Transverse colon (tissue), 4 donors: ENCODE measurements around the gene DESI1. TPM values are rescaled to one million over a fixed set of nuclear protein-coding genes. Genes with fewer than 3 reads are reported as not detected.

Experiments used
- DNase-seq: peaks from one replicate; pipeline ENCODE4 v3.0.0-alpha.2; 2019
- H3K27ac ChIP-seq, 4 donors: fragments of 200-600 bp; sonication (generic); 2 replicates each; pipeline ENCODE4 v1.5.1; 2016 to 2018; ENCODE audit warnings: inconsistent platforms in 4 of 4
- H3K27me3 ChIP-seq: fragments of 200-600 bp; sonication (generic); 2 replicates; pipeline ENCODE4 v1.5.1; 2017; ENCODE audit warnings: inconsistent platforms
- H3K36me3 ChIP-seq, 4 donors: fragments of 200-600 bp; sonication (generic); 2 replicates each; pipeline ENCODE4 v1.5.1; 2017 to 2019; ENCODE audit warnings: inconsistent platforms in 4 of 4
- H3K4me1 ChIP-seq, 4 donors: fragments of 200-600 bp; sonication (generic); 2 replicates each; pipeline ENCODE4 v1.5.1; 2017 to 2020; ENCODE audit warnings: inconsistent platforms in 4 of 4
- H3K4me3 ChIP-seq, 4 donors: fragments of 200-600 bp; sonication (generic); 1 replicate in 1 of 4; 2 replicates in 3 of 4; pipeline versions ENCODE4 v1.5.1 to v1.6.1; 2017 to 2019; ENCODE audit warnings: inconsistent platforms in 4 of 4
- H3K9me3 ChIP-seq, 2 donors: fragments of 200-600 bp; sonication (generic); 2 replicates each; pipeline ENCODE4 v1.5.1; 2017 to 2019; ENCODE audit warnings: inconsistent platforms in 2 of 2
- CTCF ChIP-seq, 5 experiments: fragments of 200-600 bp in 3 of 5; fragments of 450-650 bp in 2 of 5; sonication (generic) in 3 of 5; IDR thresholded peaks; 1 replicate in 2 of 5; 2 replicates in 3 of 5; pipeline ENCODE4 v1.5.1; 2016 to 2017; ENCODE audit warnings: antibody characterized with exemption in 5 of 5, inconsistent platforms in 3 of 5, mild to moderate bottlenecking in 2 of 5, moderate library complexity in 1 of 5
- EP300 ChIP-seq: sonication (generic); formaldehyde crosslinking; IDR thresholded peaks from one replicate; pipeline ENCODE4 v1.6.1; 2017; ENCODE audit warnings: antibody characterized with exemption, low read depth
- POLR2A ChIP-seq: fragments of 450-650 bp; IDR thresholded peaks from one replicate; pipeline ENCODE4 v1.6.1; 2016; ENCODE audit warnings: antibody characterized with exemption, mild to moderate bottlenecking, moderate library complexity
- POLR2AphosphoS5 ChIP-seq, 3 donors: sonication (generic); formaldehyde crosslinking; IDR thresholded peaks; one replicate each; pipeline ENCODE4 v1.6.1; 2016; ENCODE audit warnings: antibody characterized with exemption in 3 of 3
- WGBS, 2 donors: methylation state at CpG; one replicate each; pipeline ENCODE4 v1.1.5; 2018; ENCODE audit warnings: low coverage in 1 of 2; 5-methylcytosine and 5-hydroxymethylcytosine counted together
- in situ Hi-C, 4 donors: fragments of 200-750 bp; cut with MboI; loops; one replicate each; pipeline versions ENCODE4 v1.15.0 to v1.15.1; 2017; ENCODE audit warnings: low sequenced_read_pairs in 3 of 4, low pct_ligation_motif_present in 1 of 4, low pct_unique_long_range_greater_than_20kb in 1 of 4
- intact Hi-C: fragments of 100-400 bp; cut with DNase I; formaldehyde crosslinking; loops from one replicate; pipeline ENCODE4 v1.15.1; 2023; ENCODE audit warnings: low total_unique reads
- total RNA-seq, 4 donors: library from RNA; depleted of rRNA; stranded (reverse); fragments of >200 nt; gene quantifications; one replicate each; pipeline ENCODE4 v1.1.0, GENCODE V29; 2016

Gene DESI1
- total RNA-seq, 4 donors from 2014 or later: 13.5 to 27.6 (median 16.8) TPM

GRCh38 chr22:41661713-41662112 lies 40.9 kb upstream of the DESI1 start:
- 93 to 95% methylated on average over 2 of the region's 2 CpGs for WGBS, 2 donors
- Histone ChIP-seq H3K9me3 (no peaks in the 10 kb centered on the region), H3K27ac (no peak overlapping the region), H3K4me3 (no peak overlapping the region), H3K36me3 (peaks cover 0 to 74% (median 31%) of the 10 kb centered on the region in 4 donors), H3K27me3 (no peaks in the 10 kb centered on the region), H3K4me1 (peaks cover 0 to 5% (median 2%) of the 10 kb centered on the region in 4 donors)
- no peak for TF ChIP-seq POLR2AphosphoS5 (IDR thresholded peaks at IDR 0.05)
- TF ChIP-seq CTCF (IDR thresholded peaks at IDR 0.05): no peak
- TF ChIP-seq EP300: no peak
- no peak for TF ChIP-seq POLR2A
- intact Hi-C loops (no loop called here), in situ Hi-C loops (no loop called here)
- no peak for DNase-seq

DNA sequence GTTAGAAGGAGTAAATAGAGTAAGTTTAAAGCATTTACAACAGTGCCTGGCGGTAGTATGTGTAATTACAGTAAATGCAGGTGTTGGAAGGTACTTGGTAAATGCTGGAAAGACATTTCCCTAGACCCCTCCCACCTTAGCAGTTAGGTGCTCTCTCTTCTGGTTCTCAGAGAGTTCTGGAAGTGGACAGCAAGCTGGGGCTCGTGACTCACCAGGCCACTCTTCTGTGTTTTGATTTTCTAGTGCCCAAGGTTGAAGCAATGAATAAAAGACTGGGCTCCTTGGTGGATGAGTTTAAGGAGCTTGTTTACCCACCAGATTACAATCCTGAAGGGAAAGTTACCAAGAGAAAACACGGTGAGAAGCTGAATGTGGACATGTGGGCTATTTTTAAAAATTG lies 40.2 kb upstream of the DESI1 start:
- in situ Hi-C loops: no loop called here
- DNase-seq: no peak
- Histone ChIP-seq H3K27me3 (no peaks in the 10 kb centered on the region), H3K4me3 (no peak overlapping the region), H3K36me3 (peaks cover 0 to 80% (median 33%) of the 10 kb centered on the region in 4 donors), H3K4me1 (no peaks in the 10 kb centered on the region), H3K9me3 (no peaks in the 10 kb centered on the region), H3K27ac (no peak overlapping the region)
- no peak for TF ChIP-seq CTCF (IDR thresholded peaks at IDR 0.05)
- TF ChIP-seq EP300: no peak
- no peak for TF ChIP-seq POLR2A
- no peak for TF ChIP-seq POLR2AphosphoS5 (IDR thresholded peaks at IDR 0.05)
- WGBS, 2 donors: 92 to 93% methylated on average over 2 to 3 of the region's 3 CpGs
- intact Hi-C loops: no loop called here

DNA sequence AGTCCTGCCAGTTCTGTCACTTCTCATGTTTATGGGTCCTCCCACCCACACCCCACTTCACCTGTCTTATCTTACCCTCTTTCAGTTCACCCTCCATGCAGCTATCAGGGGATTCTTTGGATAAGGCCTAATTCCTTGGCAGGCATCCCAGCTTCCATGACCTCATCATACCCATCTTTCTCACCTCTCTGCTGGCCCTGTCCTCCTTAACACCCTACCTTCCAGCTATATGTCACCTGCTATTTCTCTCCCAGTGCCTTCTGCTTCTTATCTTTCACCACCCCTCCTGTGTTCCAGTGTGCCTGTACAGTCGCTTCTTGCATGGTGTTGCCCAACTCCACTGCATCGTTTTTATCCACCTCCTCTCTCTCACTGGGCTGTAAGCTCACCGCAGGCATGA lies 39.6 kb upstream of the DESI1 start:
- H3K9me3 ChIP-seq: no peaks in the 10 kb centered on the region
- TF ChIP-seq CTCF (IDR thresholded peaks at IDR 0.05): no peak
- TF ChIP-seq POLR2A: no peak
- TF ChIP-seq POLR2AphosphoS5 (IDR thresholded peaks at IDR 0.05): no peak
- TF ChIP-seq EP300: no peak
- no peak overlapping the region for H3K4me3 ChIP-seq
- in situ Hi-C loops (no loop called here), intact Hi-C loops (no loop called here)
- no peak overlapping the region for H3K27ac ChIP-seq
- WGBS, 2 donors: 74 to 90% methylated on average over 3 of the region's 3 CpGs
- H3K36me3 ChIP-seq: peaks cover 0 to 86% (median 36%) of the 10 kb centered on the region in 4 donors
- H3K27me3 ChIP-seq: no peaks in the 10 kb centered on the region
- no peak for DNase-seq
- H3K4me1 ChIP-seq: no peaks in the 10 kb centered on the region

GRCh38 chr22:41659941-41660340 lies 39.1 kb upstream of the DESI1 start:
- Histone ChIP-seq H3K27ac (no peak overlapping the region), H3K9me3 (no peaks in the 10 kb centered on the region), H3K4me3 (no peak overlapping the region), H3K36me3 (peaks cover 0 to 86% (median 39%) of the 10 kb centered on the region in 4 donors), H3K4me1 (no peaks in the 10 kb centered on the region), H3K27me3 (no peaks in the 10 kb centered on the region)
- in situ Hi-C loops (no loop called here), intact Hi-C loops (no loop called here)
- no peak for TF ChIP-seq CTCF (IDR thresholded peaks at IDR 0.05)
- TF ChIP-seq POLR2AphosphoS5 (IDR thresholded peaks at IDR 0.05): no peak
- TF ChIP-seq EP300: no peak
- no peak for TF ChIP-seq POLR2A
- WGBS, 2 donors: 91 to 100% methylated on average over 1 of the region's 1 CpG
- DNase-seq: no peak
